Uterus (tissue), 4 donors: ENCODE data around the gene FMNL1. TPM values are rescaled to one million over a fixed set of nuclear protein-coding genes. Genes with fewer than 3 reads are reported as not detected.

Experiments used
- DNase-seq, 2 donors: peaks; one replicate each; pipeline ENCODE4 v3.0.0-alpha.2; 2019 to 2020
- H3K27ac ChIP-seq, 2 donors: fragments of 200-600 bp; sonication (generic); 1 replicate in 1 of 2; 2 replicates in 1 of 2; pipeline ENCODE4 v1.5.1; 2016 to 2018
- H3K27me3 ChIP-seq, 2 donors: fragments of 200-600 bp; sonication (generic); one replicate each; pipeline ENCODE4 v1.5.1; 2018 to 2019; ENCODE audit warnings: control low read depth in 1 of 2
- H3K36me3 ChIP-seq, 2 donors: fragments of 200-600 bp; sonication (generic); one replicate each; pipeline ENCODE4 v1.5.1; 2019; ENCODE audit warnings: control low read depth in 1 of 2
- H3K4me1 ChIP-seq, 2 donors: fragments of 200-600 bp; sonication (generic); one replicate each; pipeline ENCODE4 v1.5.1; 2018 to 2019; ENCODE audit warnings: control low read depth in 1 of 2
- H3K4me3 ChIP-seq, 2 donors: fragments of 200-600 bp; sonication (generic); 1 replicate in 1 of 2; 2 replicates in 1 of 2; pipeline ENCODE4 v1.5.1; 2018 to 2019; ENCODE audit warnings: mild to moderate bottlenecking in 1 of 2
- H3K9me3 ChIP-seq, 2 donors: fragments of 200-600 bp; sonication (generic); one replicate each; pipeline ENCODE4 v1.5.1; 2019; ENCODE audit warnings: control low read depth in 1 of 2
- POLR2A ChIP-seq, 2 donors: fragments of 450-650 bp; IDR thresholded peaks; one replicate each; pipeline ENCODE4 v1.6.1; 2016; ENCODE audit warnings: antibody characterized with exemption in 2 of 2, mild to moderate bottlenecking in 1 of 2, moderate library complexity in 1 of 2
- intact Hi-C: fragments of 100-400 bp; cut with DNase I; formaldehyde crosslinking; loops from one replicate; pipeline ENCODE4 v1.15.1; 2023; ENCODE audit warnings: low total_unique reads
- total RNA-seq, 4 donors: library from RNA; depleted of rRNA in 3 of 4; stranded (reverse); fragments of >200 nt in 3 of 4; gene quantifications; one replicate each; pipeline versions ENCODE4 v1.1.0 to v1.2.4, GENCODE V29; 2014 to 2023
- TF ChIP-seq, protein P1 (sequence below), 4 experiments: fragments of 200-600 bp in 2 of 4; fragments of 450-650 bp in 2 of 4; sonication (generic) in 2 of 4; IDR thresholded peaks; one replicate each; pipeline ENCODE4 v1.5.1; 2016 to 2019; ENCODE audit warnings: antibody characterized with exemption in 4 of 4, mild to moderate bottlenecking in 2 of 4, moderate library complexity in 1 of 4
- donor health status: DM: yes; HTN: yes; CAD: no.

FMNL1 gene
- total RNA-seq, 4 donors from 2014 or later: 2.6 to 12.3 (median 3.6) TPM

GRCh38 chr17:45223539-45224528 lies 2.1 kb downstream of the FMNL1 start:
- H3K9me3 ChIP-seq: no peaks in the 10 kb centered on the region
- H3K36me3 ChIP-seq: no peaks in the 10 kb centered on the region
- no peak overlapping the region for H3K27ac ChIP-seq
- no peak for DNase-seq
- H3K27me3 ChIP-seq: no peaks in the 10 kb centered on the region
- H3K4me1 ChIP-seq: peaks cover 0 to 6% of the 10 kb centered on the region in 2 donors
- TF ChIP-seq, protein P1, sequence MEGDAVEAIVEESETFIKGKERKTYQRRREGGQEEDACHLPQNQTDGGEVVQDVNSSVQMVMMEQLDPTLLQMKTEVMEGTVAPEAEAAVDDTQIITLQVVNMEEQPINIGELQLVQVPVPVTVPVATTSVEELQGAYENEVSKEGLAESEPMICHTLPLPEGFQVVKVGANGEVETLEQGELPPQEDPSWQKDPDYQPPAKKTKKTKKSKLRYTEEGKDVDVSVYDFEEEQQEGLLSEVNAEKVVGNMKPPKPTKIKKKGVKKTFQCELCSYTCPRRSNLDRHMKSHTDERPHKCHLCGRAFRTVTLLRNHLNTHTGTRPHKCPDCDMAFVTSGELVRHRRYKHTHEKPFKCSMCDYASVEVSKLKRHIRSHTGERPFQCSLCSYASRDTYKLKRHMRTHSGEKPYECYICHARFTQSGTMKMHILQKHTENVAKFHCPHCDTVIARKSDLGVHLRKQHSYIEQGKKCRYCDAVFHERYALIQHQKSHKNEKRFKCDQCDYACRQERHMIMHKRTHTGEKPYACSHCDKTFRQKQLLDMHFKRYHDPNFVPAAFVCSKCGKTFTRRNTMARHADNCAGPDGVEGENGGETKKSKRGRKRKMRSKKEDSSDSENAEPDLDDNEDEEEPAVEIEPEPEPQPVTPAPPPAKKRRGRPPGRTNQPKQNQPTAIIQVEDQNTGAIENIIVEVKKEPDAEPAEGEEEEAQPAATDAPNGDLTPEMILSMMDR (IDR thresholded peaks at IDR 0.05): no peak
- no peak for TF ChIP-seq POLR2A (IDR thresholded peaks at IDR 0.05)
- intact Hi-C loops: no loop called here
- H3K4me3 ChIP-seq: no peak overlapping the region

DNA sequence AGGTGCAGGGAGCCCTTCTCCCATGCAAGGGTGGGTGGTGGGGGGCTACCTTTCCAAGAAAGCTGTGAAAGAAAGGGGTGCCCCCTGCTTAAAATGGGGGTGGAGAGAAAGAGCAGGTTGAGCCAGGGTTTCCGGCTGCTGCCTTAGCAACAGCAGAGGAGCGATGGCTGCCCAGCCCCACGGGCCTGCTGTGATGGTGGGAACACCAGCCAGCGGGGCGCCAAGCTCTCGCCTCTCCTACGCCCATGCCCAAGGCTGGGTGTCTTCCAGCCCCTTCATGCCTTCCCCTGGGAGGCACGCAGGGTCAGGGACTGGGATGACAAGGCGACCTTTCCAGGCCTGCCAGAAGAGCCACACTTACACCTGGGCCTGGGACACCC lies 3.0 kb downstream of the FMNL1 start:
- intact Hi-C loops: loop anchor here (5.0 kb wide), 1 partner anchor 163 kb away; no protein-coding TSS in a partner anchor
- Histone ChIP-seq H3K27me3 (no peaks in the 10 kb centered on the region), H3K4me3 (no peak overlapping the region), H3K4me1 (peaks cover 0 to 6% of the 10 kb centered on the region in 2 donors), H3K27ac (no peak overlapping the region), H3K36me3 (no peaks in the 10 kb centered on the region), H3K9me3 (no peaks in the 10 kb centered on the region)
- no peak for TF ChIP-seq POLR2A (IDR thresholded peaks at IDR 0.05)
- TF ChIP-seq, protein P1 (IDR thresholded peaks at IDR 0.05): no peak
- no peak for DNase-seq

GRCh38 chr17:45225051-45225700 lies 3.5 kb downstream of the FMNL1 start:
- H3K36me3 ChIP-seq: no peaks in the 10 kb centered on the region
- no peak overlapping the region for H3K27ac ChIP-seq
- H3K9me3 ChIP-seq: no peaks in the 10 kb centered on the region
- no peak overlapping the region for H3K4me3 ChIP-seq
- intact Hi-C loops: loop anchor here (5.0 kb wide), 1 partner anchor 162 kb away; no protein-coding TSS in a partner anchor
- peaks cover 0 to 6% of the 10 kb centered on the region in 2 donors for H3K4me1 ChIP-seq
- DNase-seq: no peak
- TF ChIP-seq, protein P1 (IDR thresholded peaks at IDR 0.05): no peak
- no peak for TF ChIP-seq POLR2A (IDR thresholded peaks at IDR 0.05)
- no peaks in the 10 kb centered on the region for H3K27me3 ChIP-seq

DNA sequence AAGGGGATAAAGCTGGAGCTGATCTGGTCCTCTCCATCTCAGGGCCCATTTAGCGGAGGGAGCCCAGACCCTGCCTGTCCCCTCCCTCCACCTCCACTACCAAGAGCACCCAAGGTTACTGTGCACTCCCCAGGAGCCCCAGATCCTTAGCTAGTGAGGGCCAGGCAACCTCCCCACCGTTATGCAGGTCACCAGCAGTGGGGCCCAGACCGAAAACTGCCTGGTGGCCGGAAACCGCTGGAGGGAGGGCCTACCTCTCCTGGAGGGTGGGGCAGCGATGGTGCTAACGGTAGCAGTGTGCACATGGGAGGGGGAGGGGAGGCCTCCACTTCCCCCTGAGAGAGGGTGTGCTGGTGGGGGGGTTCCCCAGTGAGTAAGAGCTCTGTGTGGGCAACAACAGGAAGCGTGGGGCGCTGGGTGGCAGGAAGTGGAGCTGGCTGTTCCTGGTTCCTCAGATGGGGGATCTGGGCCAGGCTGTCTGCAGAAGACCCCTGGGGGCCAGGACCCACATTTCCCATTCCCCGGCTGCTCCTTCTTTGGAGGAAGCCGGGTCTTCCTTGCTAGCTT lies 4.4 kb downstream of the FMNL1 start:
- TF ChIP-seq POLR2A (IDR thresholded peaks at IDR 0.05): no peak
- TF ChIP-seq, protein P1 (IDR thresholded peaks at IDR 0.05): no peak
- H3K9me3 ChIP-seq: no peaks in the 10 kb centered on the region
- H3K36me3 ChIP-seq: no peaks in the 10 kb centered on the region
- intact Hi-C loops: loop anchor here (5.0 kb wide), 1 partner anchor 161 kb away; no protein-coding TSS in a partner anchor
- H3K4me1 ChIP-seq: peaks cover 0 to 6% of the 10 kb centered on the region in 2 donors
- H3K4me3 ChIP-seq: no peak overlapping the region
- H3K27me3 ChIP-seq: no peaks in the 10 kb centered on the region
- peak overlapping the region; percentile 5 to 58 for H3K27ac ChIP-seq
- DNase-seq: peak in 1 of 2 donors; percentile 50
